GM21528 (cell line): ENCODE data around the gene PRKG1.
A peak's percentile ranks its signal among the peaks of the same experiment; 100 is the strongest.

Experiments
- ATAC-seq: cut with Tn5 transposase; IDR thresholded peaks from one replicate; pipeline ENCODE4 v1.9.1; 2021; ENCODE audit warnings: mild to moderate bottlenecking, moderate library complexity; ENCODE audit not compliant: unreplicated experiment, low FRiP score

Gene PRKG1

DNA sequence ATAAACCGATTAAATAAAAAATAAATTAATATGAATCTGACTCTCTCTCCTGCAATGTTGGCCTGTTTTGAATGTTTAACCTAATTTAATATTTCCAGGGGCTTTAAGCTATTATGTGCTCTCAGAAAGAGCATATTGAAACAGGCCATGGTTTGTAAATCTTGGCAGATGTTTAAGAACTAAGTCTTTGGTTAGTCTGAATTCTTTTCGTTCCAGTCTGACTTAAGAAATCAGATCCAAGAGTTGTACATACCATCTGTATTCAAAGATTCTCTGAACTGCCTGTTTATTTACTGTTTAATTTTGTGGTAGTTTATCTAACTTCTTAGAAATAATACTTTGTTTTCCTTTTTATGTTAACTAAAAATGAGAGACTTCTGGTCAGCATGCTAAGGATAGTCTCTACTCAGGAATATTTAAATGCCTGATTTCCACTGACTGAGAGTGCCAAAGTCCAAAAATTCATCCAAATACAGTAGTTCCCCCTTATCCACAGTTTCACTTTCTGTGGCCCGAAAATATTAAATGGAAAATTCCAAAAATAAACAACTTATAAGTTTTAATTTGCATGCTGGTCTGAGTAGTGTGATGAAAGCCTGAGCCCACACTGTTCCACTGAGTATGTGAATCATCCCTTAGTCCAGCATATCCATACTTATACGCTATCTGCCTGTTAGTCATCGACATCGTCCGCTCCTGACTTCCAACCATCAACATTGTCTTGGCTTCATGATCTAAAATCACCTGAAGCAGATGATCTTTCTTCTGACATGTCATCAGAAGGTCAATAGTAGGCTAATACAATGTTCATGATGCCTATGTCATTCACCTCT lies 863.2 kb downstream of the PRKG1 start:
- no peak for ATAC-seq

DNA sequence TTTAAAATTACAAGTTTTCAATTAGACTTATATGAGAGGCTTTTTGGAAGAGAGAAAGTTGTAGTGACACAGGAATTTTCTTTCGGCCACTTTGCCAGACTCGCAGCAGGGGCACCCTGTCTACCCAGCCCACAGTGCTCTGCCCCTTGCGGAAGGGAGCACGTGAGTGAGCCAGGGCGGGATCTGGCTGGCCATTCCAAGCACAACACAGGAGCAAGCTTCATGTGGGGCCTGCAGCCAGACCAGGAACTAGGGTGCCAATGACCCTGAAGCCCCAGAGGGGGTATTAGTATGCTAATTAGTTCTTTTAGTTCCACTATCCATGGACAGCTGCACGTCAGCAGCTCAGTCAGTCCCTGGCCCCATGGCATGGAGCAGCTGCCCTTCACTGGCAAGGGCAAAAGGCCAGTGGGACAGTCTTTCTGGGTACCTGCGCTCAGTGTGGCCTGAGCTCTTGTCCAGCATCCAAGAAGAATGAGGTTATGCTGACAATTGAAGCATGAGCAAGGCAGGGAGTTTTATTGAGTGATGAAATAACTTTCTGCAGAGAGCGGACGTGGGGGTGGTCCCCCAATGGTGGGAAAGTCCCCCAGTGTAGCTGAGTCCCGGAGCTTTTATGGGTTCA lies 876.2 kb downstream of the PRKG1 start:
- ATAC-seq: no peak

DNA sequence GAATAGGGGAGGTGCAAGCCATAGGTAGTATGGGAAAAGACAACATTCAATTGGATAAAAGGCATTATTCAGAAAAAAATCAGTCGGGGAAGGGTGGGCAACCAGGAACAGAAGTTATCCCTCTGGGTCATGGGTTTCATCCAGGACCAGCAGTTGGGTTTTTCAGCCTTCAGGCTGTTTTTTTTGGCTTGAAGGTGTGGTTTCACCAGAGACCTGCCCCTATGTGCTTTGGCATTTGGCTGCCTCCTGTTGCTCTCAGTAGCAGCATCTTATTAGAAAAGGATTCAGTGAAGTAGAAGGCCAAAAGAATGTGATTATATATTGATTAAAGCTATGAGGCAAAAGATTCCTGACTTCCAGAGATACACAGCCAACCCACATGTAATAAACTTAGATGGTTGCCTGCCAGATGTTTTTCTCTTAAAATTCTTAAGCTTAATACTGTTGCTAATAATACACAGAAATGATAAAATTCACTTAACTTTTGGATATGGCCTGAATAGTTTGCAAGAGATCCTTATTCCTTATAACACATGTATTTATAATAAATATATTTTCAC lies 876.8 kb downstream of the PRKG1 start:
- no peak for ATAC-seq

DNA sequence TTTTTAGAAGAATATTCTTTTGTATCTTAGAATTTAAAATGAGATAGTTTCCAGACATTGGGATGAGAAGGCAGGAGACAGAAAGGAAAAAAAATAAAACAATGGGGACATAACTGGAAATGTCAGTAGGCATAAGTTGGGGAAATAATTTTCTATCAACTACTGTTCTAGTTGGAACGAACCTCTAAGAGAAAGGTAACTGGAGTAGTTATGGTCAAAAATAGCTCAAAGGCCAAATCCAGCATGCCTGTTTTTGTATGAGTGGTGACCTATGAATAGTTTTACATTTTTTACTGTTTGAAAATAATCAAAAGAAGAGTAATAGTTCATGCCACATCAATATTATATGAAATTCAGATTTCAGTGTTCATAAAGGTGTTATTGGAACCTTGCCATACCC lies 877.3 kb downstream of the PRKG1 start:
- no peak for ATAC-seq

DNA sequence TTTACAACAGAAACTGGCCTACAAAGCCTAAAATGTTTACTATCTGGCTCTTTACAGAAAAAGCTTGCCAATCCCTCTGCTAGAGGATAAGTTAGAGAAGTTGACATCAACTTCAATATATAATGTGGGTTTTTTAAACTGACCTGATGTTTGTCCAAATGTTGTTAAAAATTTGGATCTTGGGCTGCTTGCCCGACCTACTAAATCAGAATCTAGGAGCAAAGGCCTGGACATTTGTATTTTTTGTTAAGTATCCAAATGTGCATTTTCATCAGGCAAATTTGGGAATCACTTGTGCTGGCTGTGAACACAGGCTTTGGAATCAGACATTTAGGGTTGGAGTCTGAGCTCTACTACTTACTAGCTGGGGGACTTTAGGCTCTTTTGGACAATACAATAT lies 877.8 kb downstream of the PRKG1 start:
- no peak for ATAC-seq

DNA sequence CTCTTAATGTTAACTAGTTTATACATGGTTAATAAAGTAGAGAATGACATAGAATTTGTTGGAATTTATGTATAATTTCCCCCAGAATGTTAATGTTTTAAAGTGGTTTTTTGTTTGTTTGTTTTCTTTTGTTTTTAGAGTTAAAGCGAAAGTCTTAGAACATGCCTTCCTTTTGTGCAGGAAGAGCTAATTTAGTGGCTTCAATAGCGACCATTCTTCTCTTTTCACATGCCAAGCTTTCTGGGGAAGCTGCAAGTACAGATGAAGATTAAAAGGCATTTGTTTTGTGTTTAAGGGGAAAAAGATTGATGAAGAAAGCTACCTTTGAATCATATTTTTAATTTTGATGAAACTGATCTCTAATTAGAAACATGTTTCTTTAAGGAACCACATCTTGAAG lies 881.4 kb downstream of the PRKG1 start:
- ATAC-seq: no peak

DNA sequence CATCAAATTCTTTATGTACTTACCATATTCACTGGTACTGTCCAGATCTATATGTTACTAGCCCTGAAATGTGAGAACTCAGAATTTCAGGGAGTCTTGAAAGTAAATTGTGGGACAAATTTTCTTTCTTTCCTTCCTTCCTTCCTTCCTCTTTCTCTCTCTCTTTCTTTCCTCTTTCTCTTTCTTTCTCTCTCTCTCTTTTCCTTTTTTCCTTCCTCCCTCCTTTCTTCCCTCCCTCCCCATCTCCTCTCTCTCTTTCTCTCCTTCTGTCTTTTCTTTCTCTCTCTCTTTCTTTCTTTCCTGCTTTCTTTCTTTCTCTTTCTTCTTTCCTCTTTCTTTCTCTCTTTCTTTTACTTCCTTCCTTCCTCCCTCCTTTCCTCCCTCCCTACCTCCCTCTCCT lies 882.5 kb downstream of the PRKG1 start:
- ATAC-seq: no peak

DNA sequence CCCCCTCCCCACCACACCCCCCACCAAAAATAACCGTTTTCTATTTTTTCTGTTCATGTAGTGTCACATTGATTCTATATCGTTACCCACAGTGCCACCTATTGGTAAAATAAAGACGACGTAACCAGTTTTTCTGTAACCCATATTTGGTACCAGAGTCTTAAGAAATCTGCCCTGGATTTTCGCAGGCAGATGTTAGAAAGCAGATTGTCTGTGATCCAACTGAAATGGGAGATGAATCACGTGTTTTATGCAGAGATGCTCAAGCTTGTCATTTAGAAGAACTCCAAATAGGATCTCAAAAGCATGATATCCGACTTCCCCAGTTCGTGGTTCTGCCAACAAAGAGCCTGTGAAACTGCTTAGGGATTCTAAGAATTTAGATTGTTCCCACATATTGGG lies 886.2 kb downstream of the PRKG1 start:
- ATAC-seq: peak; percentile 61

DNA sequence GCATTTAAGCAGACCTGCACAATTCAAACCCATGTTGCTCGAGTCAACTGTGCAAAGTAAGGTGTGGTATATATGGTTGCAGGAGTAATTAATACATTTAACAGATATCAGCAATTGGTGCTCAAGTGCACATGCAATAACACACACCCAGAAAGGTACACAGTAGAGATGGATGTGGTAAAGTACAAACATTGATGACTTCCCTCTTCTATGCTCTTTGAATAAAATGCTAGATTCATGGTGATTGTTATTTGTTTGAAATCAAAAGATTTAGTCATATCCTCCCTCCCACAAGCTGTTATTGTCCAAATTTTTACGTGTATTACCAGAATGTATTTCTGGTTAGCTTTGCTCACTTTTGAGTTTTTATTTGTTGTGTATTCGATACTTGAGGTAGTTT lies 887.1 kb downstream of the PRKG1 start:
- no peak for ATAC-seq

DNA sequence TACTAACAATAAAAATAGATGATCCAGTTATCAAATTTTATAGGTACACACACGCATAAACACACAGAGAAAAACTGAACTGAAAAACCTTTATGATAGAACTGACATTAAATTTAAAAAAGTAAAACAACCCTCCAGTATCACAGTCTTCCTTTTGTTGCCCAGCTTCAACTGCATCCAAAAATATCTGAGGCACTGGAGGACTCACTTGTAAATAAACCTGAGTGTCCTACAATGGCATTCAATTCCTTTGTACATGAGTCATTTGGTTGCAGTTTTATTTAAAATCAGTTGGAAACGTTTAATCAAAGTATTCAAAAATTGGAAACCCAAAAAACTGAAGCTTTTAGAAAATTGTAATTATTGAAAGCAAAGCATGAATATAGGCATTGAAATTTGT lies 890.3 kb downstream of the PRKG1 start:
- no peak for ATAC-seq

DNA sequence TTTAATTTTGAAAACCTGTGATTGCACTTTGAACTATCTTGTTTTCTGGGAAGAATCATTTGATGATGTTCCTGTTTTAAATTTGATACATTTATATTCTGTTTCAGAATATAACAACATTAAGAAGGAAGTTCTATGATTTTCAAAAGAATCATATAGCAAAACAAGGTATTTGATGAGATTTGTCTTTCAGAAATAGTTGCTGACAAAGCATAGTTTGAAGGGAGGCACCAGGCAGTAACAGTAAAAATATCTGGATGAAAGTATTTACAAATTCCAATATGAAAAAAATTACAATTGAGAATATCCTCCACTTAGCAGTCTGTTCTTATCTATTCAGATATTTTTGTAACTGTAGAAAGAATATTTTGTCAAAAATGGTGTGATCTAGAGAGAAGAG lies 891.2 kb downstream of the PRKG1 start:
- ATAC-seq: no peak

DNA sequence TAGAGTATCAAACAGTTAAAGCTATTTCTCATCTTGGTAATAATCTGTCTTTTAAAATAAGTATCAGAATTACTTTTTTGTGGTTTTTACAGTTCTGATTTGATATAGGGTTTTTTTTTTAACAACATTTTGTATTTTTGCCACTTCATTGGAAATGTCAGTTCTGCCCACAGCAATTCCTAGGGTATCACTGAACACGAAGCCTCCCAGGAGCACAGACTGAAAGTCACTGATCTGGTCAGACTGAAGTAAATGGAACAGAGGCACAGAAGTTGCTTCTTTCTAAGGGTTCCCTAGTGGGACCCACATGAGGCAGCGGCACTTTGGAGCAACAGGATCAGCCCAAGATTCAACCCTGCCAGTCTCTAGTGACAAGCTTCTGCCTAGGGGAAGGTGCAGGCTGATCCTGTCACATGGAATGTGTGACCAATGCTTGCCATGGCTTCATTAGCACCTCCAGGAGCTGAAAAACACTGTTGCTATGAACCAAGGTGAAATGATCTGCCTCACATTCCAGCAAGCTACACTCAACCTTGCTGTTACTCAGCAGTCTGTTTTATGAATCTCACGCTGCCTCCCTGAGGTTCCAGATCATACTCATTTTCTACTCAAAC lies 898.6 kb downstream of the PRKG1 start:
- no peak for ATAC-seq

DNA sequence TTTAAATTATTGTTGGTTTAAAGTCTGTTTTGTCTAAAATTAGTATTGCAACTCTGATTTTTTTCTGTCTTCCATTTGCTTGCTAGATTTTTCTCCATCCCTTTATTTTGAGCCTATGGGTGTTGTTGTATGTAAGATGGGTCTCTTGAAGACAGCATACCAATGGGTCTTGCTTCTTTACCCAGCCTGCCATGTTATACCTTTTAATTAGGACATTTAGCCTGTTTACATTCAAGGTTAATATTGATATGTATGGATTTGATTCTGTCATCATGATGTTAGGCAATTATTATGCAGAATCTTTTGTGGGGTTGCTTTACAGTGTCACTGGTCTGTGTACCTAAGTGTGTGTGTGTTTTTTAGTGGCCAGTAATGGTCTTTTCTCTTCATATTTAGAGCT lies 906.5 kb downstream of the PRKG1 start:
- ATAC-seq: no peak

DNA sequence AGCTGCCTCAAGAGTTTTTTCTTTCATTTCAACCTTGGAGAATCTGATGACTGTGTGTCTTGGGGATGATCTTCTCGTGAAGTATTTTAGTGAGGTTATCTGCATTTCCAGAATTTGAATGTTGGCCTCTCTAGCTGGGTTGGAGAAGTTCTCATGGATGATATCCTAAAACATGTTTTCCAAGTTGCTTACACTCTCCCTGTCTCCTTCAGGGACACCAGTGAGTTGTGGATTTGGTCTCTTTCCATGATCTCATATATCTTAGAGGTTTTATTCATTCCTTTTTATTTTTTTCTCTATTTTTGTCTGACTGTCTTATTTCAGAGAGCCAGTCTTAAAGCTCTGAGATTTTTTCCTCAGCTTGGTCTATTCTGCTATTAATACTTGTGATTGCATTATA lies 907.4 kb downstream of the PRKG1 start:
- ATAC-seq: no peak

DNA sequence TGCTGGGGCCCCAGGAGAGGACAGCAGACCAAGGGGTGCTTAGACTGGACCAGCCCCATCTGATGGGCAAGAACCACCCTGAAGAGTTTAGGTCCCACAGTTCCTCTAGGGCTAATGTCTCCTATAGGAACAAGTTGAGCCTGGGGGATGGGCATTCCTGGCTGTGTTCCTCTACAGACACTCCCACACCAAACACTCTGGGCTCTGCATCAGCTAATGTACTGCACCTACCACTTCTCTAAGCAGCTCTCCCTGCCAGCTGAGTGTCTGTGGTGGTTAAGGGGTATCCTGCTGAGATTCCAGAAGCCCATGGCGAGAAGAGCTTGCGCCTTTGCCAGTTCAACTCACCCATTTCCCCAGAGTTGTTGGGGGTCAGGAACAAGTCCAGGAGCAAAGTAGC lies 909.2 kb downstream of the PRKG1 start:
- ATAC-seq: no peak

DNA sequence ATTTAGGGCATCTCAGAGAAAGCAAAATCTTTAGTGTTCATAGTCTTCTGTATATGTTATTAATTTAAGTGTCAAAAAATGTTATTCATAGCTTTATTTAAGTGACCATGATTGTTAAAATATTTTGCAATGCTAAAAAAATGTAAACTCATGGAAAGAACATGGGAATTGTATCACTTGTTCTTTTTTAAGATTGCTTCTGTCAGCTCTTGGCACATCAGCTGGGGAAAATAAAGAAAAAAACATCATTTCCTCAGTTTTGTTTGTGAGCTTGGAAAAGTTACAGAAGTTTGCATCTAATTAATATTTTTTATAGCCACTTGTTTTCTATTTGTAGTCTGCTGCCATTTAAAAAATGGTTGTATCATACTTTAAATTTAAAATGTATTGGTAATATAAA lies 911.0 kb downstream of the PRKG1 start:
- ATAC-seq: no peak

DNA sequence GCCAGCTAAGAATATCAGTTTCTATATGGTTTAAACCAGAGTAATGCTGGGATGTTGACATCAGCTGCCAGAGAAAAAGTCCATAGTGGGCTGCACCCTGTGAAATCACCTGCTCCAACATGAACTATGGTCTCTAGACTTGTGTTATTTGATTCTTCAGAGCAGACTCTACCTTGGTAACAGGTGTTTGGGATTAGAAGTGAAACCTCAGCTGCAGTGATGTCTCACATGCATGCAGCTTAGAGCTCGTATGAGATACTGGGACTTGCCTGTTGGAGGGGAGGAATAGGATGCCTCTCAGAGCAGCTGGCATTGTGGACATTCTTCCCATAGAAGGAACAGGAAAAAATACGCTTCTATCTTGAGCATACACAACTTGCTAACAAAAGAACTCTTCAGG lies 912.2 kb downstream of the PRKG1 start:
- no peak for ATAC-seq

DNA sequence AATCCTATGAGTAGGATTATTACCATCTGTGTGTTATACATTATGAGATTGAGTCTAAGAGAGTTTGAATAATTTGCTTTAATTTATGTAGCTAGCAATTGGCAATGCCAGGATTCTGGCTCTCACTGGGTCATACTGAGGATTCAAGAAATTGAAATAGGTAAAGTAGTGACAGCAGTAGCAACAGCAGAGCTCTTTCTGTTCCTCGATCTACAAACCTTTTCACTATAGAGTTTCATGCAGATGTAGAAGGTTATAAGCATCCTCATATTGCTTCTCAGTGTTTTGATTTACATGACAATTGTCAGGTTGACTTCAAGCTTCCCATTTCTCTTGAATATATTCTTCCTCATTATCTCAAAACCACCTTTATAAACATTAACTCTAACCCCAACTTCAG lies 919.2 kb downstream of the PRKG1 start:
- ATAC-seq: no peak

DNA sequence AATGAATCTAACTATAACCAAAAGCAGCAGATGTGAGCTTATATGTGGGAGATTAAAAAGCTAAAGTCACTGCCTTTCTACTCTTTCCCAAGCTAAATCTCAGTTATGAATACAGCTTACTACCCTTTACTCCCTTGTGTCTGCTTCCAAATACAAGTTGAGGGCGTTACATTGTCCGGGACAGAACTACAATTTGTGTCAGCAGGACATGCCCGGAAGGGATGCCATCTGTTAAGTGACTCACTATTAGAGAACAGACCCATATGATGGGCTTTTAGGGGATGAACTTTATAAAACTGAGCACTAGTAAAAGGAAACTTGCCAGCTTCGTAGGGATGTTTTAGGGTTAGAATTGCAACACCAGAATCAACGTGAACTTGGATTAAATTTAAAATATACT lies 924.8 kb downstream of the PRKG1 start:
- no peak for ATAC-seq

DNA sequence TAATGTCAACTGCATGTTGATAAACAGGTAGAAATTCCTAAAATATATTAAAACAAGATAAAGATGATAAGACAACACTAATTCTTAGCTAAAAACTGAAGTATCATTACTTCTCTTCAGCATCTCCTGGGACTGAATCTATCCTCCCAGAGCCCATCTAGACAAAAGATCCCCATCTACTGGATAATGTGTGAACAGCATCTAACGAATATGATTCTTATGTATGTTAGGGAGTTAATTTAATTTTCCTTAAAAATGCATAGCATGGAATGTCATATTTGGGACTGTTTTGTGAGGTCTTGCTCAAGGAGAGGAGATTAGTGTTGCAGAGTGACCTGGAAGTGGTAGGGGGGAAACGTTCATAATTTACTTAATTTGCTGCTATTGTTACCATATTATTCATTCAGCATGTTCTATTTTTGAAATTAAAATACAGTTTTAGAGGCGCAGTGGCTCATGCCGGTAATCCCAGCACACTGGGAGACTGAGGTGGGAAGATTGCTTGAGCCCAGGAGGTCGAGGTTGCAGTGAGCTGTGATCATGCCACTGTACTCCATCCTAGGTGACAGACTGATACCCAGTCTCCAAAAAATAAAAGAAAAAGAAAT lies 930.2 kb downstream of the PRKG1 start:
- peak; percentile 79 for ATAC-seq

DNA sequence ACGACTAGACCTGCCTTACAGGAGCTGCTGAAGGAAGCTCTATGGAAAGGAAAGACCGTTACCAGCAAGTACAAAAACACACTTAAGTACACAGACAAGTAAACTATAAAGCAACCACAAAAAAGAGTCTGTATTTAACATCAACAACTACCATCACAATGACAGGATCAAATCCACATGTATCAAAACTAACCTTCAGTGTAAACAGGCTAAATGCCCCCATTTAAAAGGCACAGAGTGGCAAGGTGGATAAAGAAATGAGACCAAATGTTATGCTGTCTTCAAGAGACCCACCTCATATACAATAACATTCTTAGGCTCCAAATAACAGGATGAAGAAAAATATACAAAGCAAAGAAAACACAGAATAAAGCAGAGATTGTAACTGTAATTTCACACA lies 932.8 kb downstream of the PRKG1 start:
- no peak for ATAC-seq
